K562 (cell line): Measurements from ENCODE around the gene CLDN20. TPM values are rescaled to one million over a fixed set of nuclear protein-coding genes. Genes with fewer than 3 reads are reported as not detected.

Experiments
- ATAC-seq: fragments of 200-7000 bp; cut with Tn5 transposase; 3 replicates; pipeline ENCODE4 v1.9.1; 2020; ENCODE audit warnings: moderate library complexity
- BruUV-seq: library from RNA; stranded (reverse); fragments of 400-500 nt; replicated peaks from 2 replicates; lab custom pipeline; 2021; lab: Mats Ljungman, UMichigan
- CTCF ChIA-PET: fragments of 300-600 bp; formaldehyde crosslinking; extraction: SDS; loops from one replicate; lab custom pipeline; 2021; ENCODE audit warnings: low intra/inter-chr PET ratio; lab: Yijun Ruan, JAX
- POLR2A ChIA-PET: fragments of 300-600, 350-650 bp; sonication (Branson Sonifier 250); formaldehyde crosslinking; extraction: SDS; loops from one replicate; lab custom pipeline; 2021; ENCODE audit warnings: antibody characterized with exemption, inconsistent platforms; lab: Yijun Ruan, JAX
- DNase-seq, 4 experiments: peaks; one replicate each; pipeline versions ENCODE4 v3.0.0 to v3.0.0-alpha.2; 2011 to 2018; ENCODE audit warnings: low spot score in 3 of 4, mixed read lengths in 3 of 4; ENCODE audit errors: extremely low read depth in 1 of 4
- FAIRE-seq: peaks from 2 replicates; lab custom pipeline; 2011; peaks lifted over from hg19 to GRCh38; lab: Jason Lieb, UNC
- H2AFZ ChIP-seq: 2 replicates; pipeline ENCODE4 v1.6.0; 2011; ENCODE audit warnings: low read depth, low read length, control low read depth, inconsistent platforms
- H3K27ac ChIP-seq: fragments of 200-600 bp; 3 replicates; pipeline ENCODE4 v1.8.0; 2011; ENCODE audit warnings: low read depth, mild to moderate bottlenecking, control low read depth, inconsistent platforms, low read length, moderate library complexity, mixed read lengths; ENCODE audit errors: extremely low read depth
- H3K27me3 ChIP-seq, 2 experiments: fragments of 300-600 bp in 1 of 2; 2 replicates in 1 of 2; 3 replicates in 1 of 2; pipeline versions ENCODE4 v1.6.0 to v1.8.0; 2011; ENCODE audit warnings: inconsistent platforms in 2 of 2, low read length in 2 of 2, mild to moderate bottlenecking in 1 of 2, mixed read lengths in 1 of 2, moderate library complexity in 1 of 2; ENCODE audit not compliant: control insufficient read depth in 2 of 2, insufficient read depth in 2 of 2
- H3K36me3 ChIP-seq: fragments of 300-600 bp; 3 replicates; pipeline ENCODE4 v1.8.0; 2011; ENCODE audit warnings: mild to moderate bottlenecking, low read length, inconsistent platforms; ENCODE audit not compliant: control insufficient read depth, insufficient read depth
- H3K4me1 ChIP-seq, 2 experiments: fragments of 200-600 bp in 1 of 2; replicated peaks in 1 of 2; 2 replicates in 1 of 2; 3 replicates in 1 of 2; pipeline versions ENCODE4 v1.5.1 to v1.8.0; 2011; ENCODE audit warnings: inconsistent platforms in 2 of 2, low read length in 2 of 2, mild to moderate bottlenecking in 1 of 2, mixed read lengths in 1 of 2, moderate library complexity in 1 of 2; ENCODE audit not compliant: control insufficient read depth in 2 of 2, insufficient read depth in 2 of 2
- H3K4me2 ChIP-seq: 2 replicates; pipeline ENCODE4 v1.6.1; 2011; ENCODE audit warnings: low read length, control low read depth, inconsistent platforms, mixed read lengths; ENCODE audit not compliant: insufficient read depth
- H3K4me3 ChIP-seq: fragments of 200-600 bp; sonication (generic), shearing (Covaris generic); 2 replicates; pipeline ENCODE4 v1.5.1; 2016; ENCODE audit warnings: control low read depth, inconsistent platforms
- H3K79me2 ChIP-seq: fragments of 200-600 bp; 3 replicates; pipeline ENCODE4 v1.8.0; 2011; ENCODE audit warnings: low read length, inconsistent platforms; ENCODE audit not compliant: control insufficient read depth, insufficient read depth
- H3K9ac ChIP-seq, 2 experiments: 2 replicates each; pipeline versions ENCODE4 v1.6.0 to v1.6.1; 2011; ENCODE audit warnings: low read depth in 2 of 2, low read length in 2 of 2, control low read depth in 1 of 2, inconsistent platforms in 1 of 2, mild to moderate bottlenecking in 1 of 2, mixed read lengths in 1 of 2; ENCODE audit not compliant: insufficient read depth in 1 of 2
- H3K9me1 ChIP-seq: one replicate; pipeline ENCODE4 v1.6.0; 2011; ENCODE audit warnings: inconsistent platforms, mild to moderate bottlenecking, low read length, moderate library complexity; ENCODE audit not compliant: control insufficient read depth, insufficient read depth
- H3K9me3 ChIP-seq: replicated peaks from 2 replicates; pipeline ENCODE4 v1.5.1; 2011; ENCODE audit warnings: low read depth, low read length, inconsistent platforms; ENCODE audit not compliant: control insufficient read depth, insufficient read depth
- H4K20me1 ChIP-seq: replicated peaks from 2 replicates; pipeline ENCODE4 v1.6.1; 2011; ENCODE audit warnings: low read length, inconsistent platforms, mixed read lengths; ENCODE audit not compliant: control insufficient read depth, insufficient read depth
- ARID3A ChIP-seq: IDR thresholded peaks from 2 replicates; pipeline ENCODE4 v1.6.1; 2012; ENCODE audit warnings: low read depth, low read length, improper control_type of control experiment, borderline replicate concordance
- NEUROD1 ChIP-seq: fragments of 150-350 bp; IDR thresholded peaks from 2 replicates; pipeline ENCODE4 v1.6.1; 2014; ENCODE audit warnings: borderline replicate concordance, low read length, low read depth; ENCODE audit not compliant: partially characterized antibody
- TEAD1 ChIP-seq, 2 experiments: fragments of 450-650 bp in 1 of 2; sonication (generic) in 1 of 2; formaldehyde crosslinking; IDR thresholded peaks; 2 replicates each; pipeline versions ENCODE4 v1.4.0 to v1.8.0; 2020 to 2022; ENCODE audit warnings: mild to moderate bottlenecking in 2 of 2, missing genetic modification reagents in 1 of 2
- WGBS: fragments of 100-300 bp; shearing (Covaris generic); methylation state at CpG from one replicate; pipeline ENCODE4 v1.1.6; 2016; ENCODE audit warnings: low coverage, mixed read lengths; ENCODE audit not compliant: insufficient coverage; ENCODE audit errors: missing lambda C conversion rate; 5-methylcytosine and 5-hydroxymethylcytosine counted together
- in situ Hi-C: fragments of 300-500 bp; cut with MboI; formaldehyde crosslinking; loops from 4 replicates; pipeline ENCODE4 v1.15.0; 2018; ENCODE audit warnings: inconsistent platforms, mixed read lengths
- intact Hi-C: fragments of 100-400 bp; cut with micrococcal nuclease; formaldehyde crosslinking; loops from 2 replicates; pipeline ENCODE4 v1.14.2; 2022
- polyA plus RNA-seq, 8 experiments: library from polyadenylated mRNA; depleted of rRNA in 4 of 8; stranded (reverse) in 5 of 8; unstranded in 3 of 8; fragments of >200 nt; fragmentation: Nextera tagmentation in 2 of 8; fragmentation: Illumina TruSeq in 1 of 8; extraction: Ambion mirVana in 2 of 8; extraction: Trizol in 1 of 8; gene quantifications; 2 replicates each; pipeline versions ENCODE4 v1.2.1 to v1.2.3, GENCODE V29; 2011 to 2014; ENCODE audit warnings: inconsistent platforms in 1 of 8, missing spikeins in 1 of 8
- total RNA-seq, 7 experiments: library from RNA; depleted of rRNA in 6 of 7; stranded (reverse); fragments of >200 nt in 6 of 7; fragmentation: Illumina TruSeq in 2 of 7; extraction: Trizol in 2 of 7; gene quantifications; 2 replicates each; pipeline versions ENCODE4 v1.2.1 to v1.2.3, GENCODE V29; 2011 to 2021; ENCODE audit warnings: low replicate concordance in 1 of 7

Gene CLDN20
- total and polyA plus RNA-seq, 9 of the 15 experiments (the other 6 are each of a cell fraction or from before 2014, with no cell fraction given) = not detected

- TF ChIP-seq ARID3A = no peak
These were observed 3.1 kb upstream of the CLDN20 start (continued) for GRCh38 chr6:155260686-155261085.

DNA sequence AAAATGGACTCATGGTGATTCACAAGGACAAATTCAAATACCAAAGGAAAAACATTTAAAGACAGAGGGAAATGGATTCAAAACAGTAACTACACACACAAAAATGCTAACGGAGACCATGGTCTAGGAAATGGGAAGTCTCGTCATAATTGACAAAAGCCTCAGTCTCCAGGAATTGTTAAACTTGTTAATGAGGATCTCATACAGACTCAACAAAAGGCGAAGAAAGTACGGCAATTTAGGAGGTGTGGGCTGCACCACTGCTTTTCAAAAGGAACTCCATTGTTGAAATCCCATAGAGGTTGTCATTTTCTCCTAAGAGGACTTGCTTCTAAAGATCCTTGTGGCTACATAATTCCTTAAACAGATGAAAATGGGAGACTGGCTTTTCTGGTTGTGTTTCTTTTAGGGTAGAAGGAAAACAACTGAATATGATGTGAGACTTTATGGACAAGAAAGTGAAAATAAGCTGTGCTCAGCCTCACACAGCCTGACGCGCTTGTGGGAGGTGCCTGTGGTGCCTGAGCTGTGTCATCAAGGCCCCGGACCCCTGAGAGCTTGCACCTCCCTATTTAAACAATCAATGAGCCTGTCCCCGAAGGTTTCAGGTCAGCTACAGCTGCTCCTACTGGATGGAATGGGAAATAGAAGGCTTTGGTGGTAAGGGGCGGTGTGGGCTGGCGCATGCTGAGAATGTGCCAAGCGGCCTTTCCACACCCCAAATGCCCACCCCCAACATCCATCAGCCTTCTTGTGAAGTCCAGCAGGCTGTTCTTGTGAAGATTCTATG is 2.5 kb upstream of the CLDN20 start:
- 85% methylated on average over 11 of the region's 11 CpGs for whole genome bisulfite sequencing
- BruUV-seq = no TSS peak
- no peak for DNase-seq

More for the DNA sequence above, 2.5 kb upstream of the CLDN20 start:
- H3K27me3 ChIP-seq = no peaks in the 10 kb centered on the region
- H3K9ac ChIP-seq = no peak overlapping the region
- H3K36me3 ChIP-seq = peaks cover 85% of the 10 kb centered on the region; the same call in 2 of the 3 replicates
- H3K27ac ChIP-seq = no peak overlapping the region
- no peaks in the 10 kb centered on the region for H3K9me3 ChIP-seq
- ATAC-seq (no peak), FAIRE-seq (no peak)
- H3K9me1 ChIP-seq = peaks cover 10% of the 10 kb centered on the region
- H3K4me2 ChIP-seq = no peak overlapping the region
- in situ Hi-C loops = no loop called here
- CTCF ChIA-PET = no interaction called here
- H3K4me3 ChIP-seq = no peak overlapping the region
- TF ChIP-seq TEAD1 (CRISPR knock-in tag; IDR thresholded peaks at IDR 0.05) (0 out of 4 replicates have a peak, but pooled peaks of 1 of the 2 experiments have one; percentile 35), NEUROD1 (no peak)
- H3K79me2 ChIP-seq = no peaks in the 10 kb centered on the region
- H4K20me1 ChIP-seq = no peaks in the 10 kb centered on the region
- intact Hi-C loops = no loop called here
- H2AFZ ChIP-seq = no peak overlapping the region
- H3K4me1 ChIP-seq = 0 out of 5 replicates have a peak, but pooled peaks cover 0 to 3% of the 10 kb centered on the region in 2 experiments
- POLR2A ChIA-PET = interaction anchor here (1.0 kb wide), 1 partner anchor 9 kb away, joined by 3 read pairs; no protein-coding TSS in a partner anchor
